ENCODE data around the gene OSBPL2. TPM values are rescaled to one million over a fixed set of nuclear protein-coding genes. Genes with fewer than 3 reads are reported as not detected.

OSBPL2 gene
- total and polyA plus RNA-seq, 5 donors: 20.0 to 61.6 (median 44.4) TPM

DNA sequence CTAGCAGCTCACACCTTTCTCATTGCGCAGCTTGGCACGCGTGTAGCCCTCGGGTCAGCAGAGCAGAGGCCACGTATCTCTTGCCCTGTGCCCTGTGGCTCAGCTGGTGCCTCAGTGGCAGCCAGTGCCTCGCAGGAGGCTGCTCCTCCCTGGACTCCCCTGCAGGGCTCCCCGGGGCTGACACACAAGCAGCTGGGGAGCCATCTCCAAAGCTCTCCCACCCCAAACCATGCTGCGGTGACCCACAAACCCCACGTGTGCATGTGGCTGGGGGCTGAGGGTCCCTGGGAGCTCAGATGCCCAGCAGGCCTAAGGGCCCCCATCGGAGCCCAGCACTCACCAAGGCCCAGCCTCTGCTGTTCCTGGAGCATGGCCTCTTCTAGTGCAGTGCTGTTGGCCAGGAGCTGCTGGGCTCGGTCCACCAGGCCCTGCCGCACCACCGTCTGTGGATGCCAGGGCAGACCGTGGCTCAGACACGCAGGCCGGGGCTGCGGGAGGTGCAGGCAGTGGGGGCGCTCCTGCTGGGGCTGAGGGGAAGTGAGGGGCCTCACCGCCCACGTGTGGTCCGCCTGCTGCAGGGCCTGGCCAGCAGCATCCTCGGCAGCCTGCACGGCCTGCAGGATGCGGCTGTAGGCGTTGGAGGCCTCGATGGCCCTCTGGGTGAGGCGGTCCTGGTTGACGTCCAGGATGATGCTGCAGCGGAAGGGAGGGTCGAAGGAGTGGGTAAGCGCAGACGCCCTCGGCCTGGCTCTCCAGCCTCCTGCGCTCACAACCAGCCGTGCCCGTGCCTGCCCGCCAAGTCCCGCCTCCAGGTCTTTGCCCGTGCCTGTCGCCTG is 78.2 kb downstream of the OSBPL2 start:
- DNase-seq: peak in 2 of 3 donors; percentile 8 to 20
- no peak overlapping the region for H3K27ac ChIP-seq (ENCODE audit: low read length)
- H3K4me3 ChIP-seq (ENCODE audit: low read length): no peak overlapping the region
- 86% methylated on average over 40 of the region's 40 CpGs for WGBS
- H3K9me3 ChIP-seq (ENCODE audit: control insufficient read depth, low read length): no peaks in the 10 kb centered on the region
- no peaks in the 10 kb centered on the region for H3K4me1 ChIP-seq (ENCODE audit: control insufficient read depth, insufficient read depth, low read length)
- no peak for ATAC-seq
- intact Hi-C loops (cut with DNase I): no loop called here
- no peaks in the 10 kb centered on the region for H3K27me3 ChIP-seq (ENCODE audit: control insufficient read depth, insufficient read depth)

DNA sequence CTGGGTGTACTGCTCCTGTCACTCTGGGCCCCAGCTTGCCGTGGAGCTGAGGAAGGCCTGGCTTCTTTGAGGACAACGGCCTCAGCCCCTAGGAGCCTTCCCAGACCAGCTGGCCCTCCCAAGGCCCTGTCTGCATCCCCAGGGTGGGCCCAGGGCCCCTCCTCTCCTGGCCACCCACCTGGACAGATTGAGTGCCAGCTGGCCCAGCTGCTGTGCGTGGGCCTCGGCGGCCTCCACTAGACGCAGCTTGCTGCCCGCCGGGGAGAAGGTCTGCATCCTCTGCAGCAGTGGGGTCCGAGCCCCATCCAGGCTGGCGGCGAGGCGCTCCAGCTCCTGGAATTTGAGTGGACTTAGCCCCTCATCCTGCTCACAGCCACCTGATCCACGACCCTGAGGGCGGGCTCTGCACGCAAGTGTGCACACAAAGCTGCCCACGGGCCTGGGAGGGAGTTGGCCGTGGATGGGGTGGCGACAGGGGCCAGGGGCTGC is 78.9 kb downstream of the OSBPL2 start:
- H3K4me3 ChIP-seq (ENCODE audit: low read length): no peak overlapping the region
- H3K4me1 ChIP-seq (ENCODE audit: control insufficient read depth, insufficient read depth, low read length): no peaks in the 10 kb centered on the region
- DNase-seq (peak in 2 of 3 donors; percentile 12 to 50), ATAC-seq (no peak)
- no peaks in the 10 kb centered on the region for H3K27me3 ChIP-seq (ENCODE audit: control insufficient read depth, insufficient read depth)
- H3K27ac ChIP-seq (ENCODE audit: low read length): no peak overlapping the region
- WGBS: 85% methylated on average over 18 of the region's 18 CpGs
- intact Hi-C loops (cut with DNase I): no loop called here
- H3K9me3 ChIP-seq (ENCODE audit: control insufficient read depth, low read length): no peaks in the 10 kb centered on the region

DNA sequence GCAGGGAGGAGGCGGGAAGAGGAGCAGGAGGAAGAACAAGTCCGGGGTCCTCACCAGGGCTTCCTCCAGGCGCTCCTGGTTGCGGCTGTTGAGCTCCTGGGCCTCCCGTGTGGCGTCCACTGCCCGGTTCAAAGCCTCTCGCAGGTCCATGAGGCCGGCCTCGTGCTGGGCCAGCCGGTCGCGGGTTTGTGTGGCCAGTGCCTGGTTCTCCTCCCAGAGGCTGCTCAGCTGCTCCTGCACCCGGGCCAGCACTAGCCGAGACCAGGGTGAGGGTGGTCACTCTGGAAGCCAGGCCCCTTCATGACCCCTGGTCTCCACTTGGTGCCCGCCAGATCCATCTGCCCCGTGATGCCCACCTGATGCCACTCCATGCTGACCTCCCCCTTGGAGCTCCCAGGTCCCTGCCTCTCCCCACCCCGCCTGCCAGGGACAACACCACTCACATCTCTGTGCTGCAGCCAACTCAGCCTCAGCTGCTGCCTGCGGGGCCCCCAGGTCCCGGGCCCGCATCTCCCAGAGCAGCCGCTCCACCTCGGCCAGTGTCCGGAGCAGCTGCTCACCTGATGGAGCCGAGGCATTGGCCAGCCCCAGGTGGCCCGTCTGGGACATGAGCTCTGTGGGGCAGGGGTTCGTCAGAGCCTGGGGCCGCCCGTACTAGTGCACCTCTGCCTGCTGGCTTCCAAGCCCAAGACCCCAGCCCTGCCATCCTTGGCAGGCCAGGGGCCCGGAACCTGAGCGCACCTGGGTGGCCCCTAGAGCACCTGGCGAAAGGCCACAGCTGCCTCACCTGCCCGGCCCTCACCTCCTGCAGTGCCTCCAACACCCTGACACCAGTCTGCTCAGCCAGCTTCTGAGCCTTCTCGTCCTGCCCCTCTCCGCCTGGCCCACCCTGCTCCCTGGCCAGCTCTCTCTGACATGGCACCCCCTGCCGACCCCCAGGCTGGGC is 80.4 kb downstream of the OSBPL2 start:
- ATAC-seq (no peak), DNase-seq (peak in 2 of 3 donors; percentile 16 to 53)
- Histone ChIP-seq H3K9me3 (ENCODE audit: control insufficient read depth, low read length) (no peaks in the 10 kb centered on the region), H3K4me3 (ENCODE audit: low read length) (no peak overlapping the region), H3K4me1 (ENCODE audit: control insufficient read depth, insufficient read depth, low read length) (no peaks in the 10 kb centered on the region), H3K27ac (ENCODE audit: low read length) (no peak overlapping the region), H3K27me3 (ENCODE audit: control insufficient read depth, insufficient read depth) (no peaks in the 10 kb centered on the region)
- 94% methylated on average over 36 of the region's 36 CpGs for WGBS
- intact Hi-C loops (cut with DNase I): no loop called here

DNA sequence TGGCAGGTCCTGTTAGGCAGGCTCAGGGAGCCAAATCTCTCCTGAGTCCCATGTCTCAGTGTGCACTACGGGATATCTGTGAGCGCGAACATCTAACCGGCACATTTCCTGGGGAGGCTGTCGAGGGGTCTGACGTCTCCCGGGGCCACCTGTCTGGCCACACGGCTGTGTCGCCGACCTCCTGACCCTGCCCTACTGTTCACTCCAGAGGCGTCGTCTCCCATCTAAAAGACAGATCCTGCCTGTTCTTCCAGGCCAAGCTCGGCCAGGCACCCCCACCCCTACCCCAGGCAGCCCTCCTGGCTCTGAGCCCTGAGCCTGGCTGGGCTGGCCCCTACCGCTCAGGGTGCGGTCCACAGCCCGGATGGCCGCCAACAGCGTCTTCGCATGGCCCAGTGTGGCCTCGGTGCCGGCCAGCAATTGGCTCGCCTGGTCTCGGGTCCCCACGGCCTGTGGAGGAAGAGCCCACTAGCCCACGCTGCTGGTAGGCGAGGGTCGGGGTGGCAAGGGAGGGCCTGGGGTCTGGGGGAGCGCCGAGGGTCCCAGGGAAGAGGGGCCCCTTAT is 81.1 kb downstream of the OSBPL2 start:
- DNase-seq (peak in 2 of 3 donors; percentile 32 to 77), ATAC-seq (peak in 1 of 2 donors; percentile 10)
- H3K9me3 ChIP-seq (ENCODE audit: control insufficient read depth, low read length): no peaks in the 10 kb centered on the region
- no peaks in the 10 kb centered on the region for H3K4me1 ChIP-seq (ENCODE audit: control insufficient read depth, insufficient read depth, low read length)
- 81% methylated on average over 29 of the region's 29 CpGs for WGBS
- intact Hi-C loops (cut with DNase I): no loop called here
- no peak overlapping the region for H3K27ac ChIP-seq (ENCODE audit: low read length)
- no peak overlapping the region for H3K4me3 ChIP-seq (ENCODE audit: low read length)
- no peaks in the 10 kb centered on the region for H3K27me3 ChIP-seq (ENCODE audit: control insufficient read depth, insufficient read depth)

DNA sequence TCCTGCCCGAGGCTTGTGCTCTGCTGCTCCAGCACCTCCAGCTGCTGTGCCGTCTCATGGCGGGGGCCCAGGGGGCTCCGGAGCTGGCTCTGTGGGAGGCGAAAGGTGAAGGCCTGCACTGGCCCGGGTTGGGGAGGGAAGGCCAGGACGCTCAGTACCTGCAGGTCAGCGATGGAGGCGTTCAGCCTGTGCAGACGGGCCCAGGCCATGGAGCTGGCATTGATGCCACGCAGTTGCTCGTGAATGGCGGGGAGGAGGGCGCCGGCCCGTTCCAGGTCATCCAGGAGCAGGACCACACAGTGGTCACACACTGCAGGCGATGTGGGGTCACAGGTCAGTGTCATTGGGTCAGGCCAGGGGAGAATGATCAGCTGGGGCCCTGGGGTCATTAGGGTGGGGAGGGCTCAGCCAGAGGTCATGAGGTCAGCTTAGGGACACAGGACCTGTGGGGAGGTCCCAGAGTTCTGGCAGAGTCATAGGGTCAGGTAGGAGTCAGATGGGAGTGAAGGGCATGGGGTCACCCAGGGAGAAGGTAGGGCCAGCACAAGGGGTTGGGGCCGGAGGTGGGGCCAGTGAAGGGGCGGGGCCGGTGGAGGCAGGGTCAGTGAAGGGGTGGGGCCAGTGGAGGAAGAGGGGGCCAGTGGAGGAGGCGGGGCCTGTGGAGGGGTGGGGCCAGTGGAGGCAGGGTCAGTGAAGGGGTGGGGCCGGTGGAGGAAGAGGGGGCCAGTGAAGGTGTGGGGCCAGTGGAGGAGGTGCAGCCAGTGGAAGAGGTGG is 82.4 kb downstream of the OSBPL2 start:
- Histone ChIP-seq H3K9me3 (ENCODE audit: control insufficient read depth, low read length) (no peaks in the 10 kb centered on the region), H3K4me1 (ENCODE audit: control insufficient read depth, insufficient read depth, low read length) (no peaks in the 10 kb centered on the region), H3K27ac (ENCODE audit: low read length) (no peak overlapping the region), H3K27me3 (ENCODE audit: control insufficient read depth, insufficient read depth) (no peaks in the 10 kb centered on the region), H3K4me3 (ENCODE audit: low read length) (no peak overlapping the region)
- intact Hi-C loops (cut with DNase I): no loop called here
- peak in 1 of 2 donors; percentile 12 for ATAC-seq
- 94% methylated on average over 22 of the region's 22 CpGs for WGBS
- peak in 1 of 3 donors; percentile 56 for DNase-seq

- WGBS: 92% methylated on average over 7 of the region's 7 CpGs
- Histone ChIP-seq H3K4me3 (ENCODE audit: low read length) (no peak overlapping the region), H3K27me3 (ENCODE audit: control insufficient read depth, insufficient read depth) (no peaks in the 10 kb centered on the region), H3K9me3 (ENCODE audit: control insufficient read depth, low read length) (no peaks in the 10 kb centered on the region), H3K4me1 (ENCODE audit: control insufficient read depth, insufficient read depth, low read length) (no peaks in the 10 kb centered on the region), H3K27ac (ENCODE audit: low read length) (no peak overlapping the region)
- no peak for DNase-seq
- intact Hi-C loops (cut with DNase I): no loop called here
- peak in 1 of 2 donors; percentile 22 for ATAC-seq
These were observed 83.2 kb downstream of the OSBPL2 start for GRCh38 chr20:62321521-62321948.

DNA sequence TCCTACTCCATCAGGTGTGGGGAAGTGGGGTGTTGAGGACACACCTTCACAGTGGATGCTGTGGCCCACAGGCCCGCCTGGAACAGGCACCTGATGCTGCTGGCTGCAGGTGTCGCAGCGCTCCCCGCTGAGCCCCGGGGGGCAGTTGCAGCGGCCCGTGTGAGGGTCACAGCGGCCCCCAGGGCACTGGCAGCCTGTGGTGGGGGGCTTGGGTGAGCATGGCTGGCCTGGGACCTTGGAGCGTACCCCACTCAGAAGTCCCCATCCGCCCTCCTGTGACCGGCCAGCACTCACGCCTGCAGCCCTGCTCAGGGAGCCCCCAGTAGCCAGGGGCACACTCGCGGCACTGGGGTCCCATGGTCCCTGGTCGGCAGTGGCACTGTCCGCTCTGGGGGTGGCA is 83.7 kb downstream of the OSBPL2 start:
- DNase-seq: no peak
- intact Hi-C loops (cut with DNase I): no loop called here
- no peaks in the 10 kb centered on the region for H3K27me3 ChIP-seq (ENCODE audit: control insufficient read depth, insufficient read depth)
- H3K4me1 ChIP-seq (ENCODE audit: control insufficient read depth, insufficient read depth, low read length): no peaks in the 10 kb centered on the region
- WGBS: 96% methylated on average over 16 of the region's 16 CpGs
- H3K27ac ChIP-seq (ENCODE audit: low read length): no peak overlapping the region
- H3K4me3 ChIP-seq (ENCODE audit: low read length): no peak overlapping the region
- ATAC-seq: no peak
- no peaks in the 10 kb centered on the region for H3K9me3 ChIP-seq (ENCODE audit: control insufficient read depth, low read length)

DNA sequence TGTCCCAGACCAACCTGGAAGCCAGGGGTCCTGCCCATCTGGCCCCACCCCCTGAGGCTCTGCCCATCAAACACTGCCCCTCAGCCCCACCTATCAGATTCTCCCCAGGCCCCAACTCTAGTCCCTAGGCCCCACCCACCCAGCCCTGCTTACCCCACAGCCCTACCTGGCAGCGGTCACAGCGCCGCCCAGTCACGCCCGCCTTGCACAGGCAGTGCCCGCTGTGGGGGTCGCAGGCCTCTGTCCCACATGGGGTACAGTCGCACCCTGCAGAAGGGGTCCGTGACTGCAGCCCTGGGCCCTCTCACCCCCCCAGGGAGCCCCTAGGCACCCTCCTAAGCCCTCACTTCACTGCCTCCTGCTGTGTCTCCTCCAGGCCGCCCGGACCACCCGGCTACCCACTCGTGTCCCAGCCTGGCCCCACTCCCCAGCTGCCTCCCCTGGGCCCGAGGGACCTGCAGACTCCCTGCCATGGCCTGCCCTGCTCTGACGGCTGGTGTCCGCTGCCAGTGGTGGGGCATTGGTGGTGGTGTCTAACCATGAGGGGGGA is 84.2 kb downstream of the OSBPL2 start:
- H3K27me3 ChIP-seq (ENCODE audit: control insufficient read depth, insufficient read depth): no peaks in the 10 kb centered on the region
- H3K4me1 ChIP-seq (ENCODE audit: control insufficient read depth, insufficient read depth, low read length): no peaks in the 10 kb centered on the region
- DNase-seq (no peak), ATAC-seq (no peak)
- no peaks in the 10 kb centered on the region for H3K9me3 ChIP-seq (ENCODE audit: control insufficient read depth, low read length)
- H3K27ac ChIP-seq (ENCODE audit: low read length): no peak overlapping the region
- no peak overlapping the region for H3K4me3 ChIP-seq (ENCODE audit: low read length)
- 90% methylated on average over 16 of the region's 16 CpGs for WGBS
- intact Hi-C loops (cut with DNase I): no loop called here

- Histone ChIP-seq H3K27ac (ENCODE audit: low read length) (no peak overlapping the region), H3K9me3 (ENCODE audit: control insufficient read depth, low read length) (no peaks in the 10 kb centered on the region), H3K4me3 (ENCODE audit: low read length) (no peak overlapping the region), H3K4me1 (ENCODE audit: control insufficient read depth, insufficient read depth, low read length) (no peaks in the 10 kb centered on the region), H3K27me3 (ENCODE audit: control insufficient read depth, insufficient read depth) (no peaks in the 10 kb centered on the region)
- 91% methylated on average over 52 of the region's 52 CpGs for WGBS
- DNase-seq: peak in 1 of 3 donors; percentile 52
- ATAC-seq: no peak
- intact Hi-C loops (cut with DNase I): no loop called here
These were observed 85.0 kb downstream of the OSBPL2 start for GRCh38 chr20:62323146-62323979.

Data from right cardiac atrium (tissue), 5 donors.